Right atrium auricular region (tissue), 2 donors: Measurements from ENCODE around the gene NOP56. TPM values are rescaled to one million over a fixed set of nuclear protein-coding genes. Genes with fewer than 3 reads are reported as not detected.
A peak's percentile ranks its signal among the peaks of the same experiment; 100 is the strongest.
"Not testable (repeated sequence)": the region's sequence is repeated elsewhere in the genome, so short reads cannot be mapped to it uniquely, and the experiment has no call there.

ENCODE experiments used
- DNase-seq: peaks from one replicate; pipeline ENCODE4 v3.0.0-alpha.2; 2019; ENCODE audit warnings: low spot score
- H3K27ac ChIP-seq, 2 donors: fragments of 200-600 bp; sonication (generic); 1 replicate in 1 of 2; 2 replicates in 1 of 2; pipeline ENCODE4 v1.5.1; 2016 to 2019
- H3K27me3 ChIP-seq, 2 donors: fragments of 200-600 bp; sonication (generic); one replicate each; pipeline versions ENCODE4 v1.5.1 to v1.6.0; 2017 to 2019
- H3K36me3 ChIP-seq: fragments of 200-600 bp; sonication (generic); one replicate; pipeline ENCODE4 v1.5.1; 2016
- H3K4me1 ChIP-seq, 2 donors: fragments of 200-600 bp; sonication (generic); one replicate each; pipeline versions ENCODE4 v1.5.1 to v1.6.0; 2017 to 2019
- H3K4me3 ChIP-seq, 2 donors: fragments of 200-600 bp; sonication (generic); 1 replicate in 1 of 2; 2 replicates in 1 of 2; pipeline ENCODE4 v1.5.1; 2017 to 2019; ENCODE audit warnings: mild to moderate bottlenecking in 1 of 2, moderate library complexity in 1 of 2
- H3K9me3 ChIP-seq, 2 donors: fragments of 200-600 bp; sonication (generic); one replicate each; pipeline ENCODE4 v1.5.1; 2019
- CTCF ChIP-seq, 2 donors: fragments of 200-600 bp; sonication (generic); IDR thresholded peaks; one replicate each; pipeline ENCODE4 v1.5.1; 2019; ENCODE audit warnings: antibody characterized with exemption in 2 of 2
- total RNA-seq, 2 donors: library from RNA; depleted of rRNA; stranded (reverse); fragments of >200 nt; gene quantifications; one replicate each; pipeline ENCODE4 v1.1.0, GENCODE V29; 2016

The NOP56 gene
- total RNA-seq, 2 donors from 2014 or later = 30.9 to 47.1 TPM

- no peaks in the 10 kb centered on the region for H3K4me1 ChIP-seq
- no peaks in the 10 kb centered on the region for H3K36me3 ChIP-seq
- no peaks in the 10 kb centered on the region for H3K27me3 ChIP-seq
- no peak for DNase-seq
- no peak overlapping the region for H3K4me3 ChIP-seq
- no peak for TF ChIP-seq CTCF (IDR thresholded peaks at IDR 0.05)
- H3K27ac ChIP-seq = no peak overlapping the region
- H3K9me3 ChIP-seq = no peaks in the 10 kb centered on the region
Observed at GRCh38 chr20:2673453-2673852, 21.0 kb downstream of the NOP56 start.

DNA sequence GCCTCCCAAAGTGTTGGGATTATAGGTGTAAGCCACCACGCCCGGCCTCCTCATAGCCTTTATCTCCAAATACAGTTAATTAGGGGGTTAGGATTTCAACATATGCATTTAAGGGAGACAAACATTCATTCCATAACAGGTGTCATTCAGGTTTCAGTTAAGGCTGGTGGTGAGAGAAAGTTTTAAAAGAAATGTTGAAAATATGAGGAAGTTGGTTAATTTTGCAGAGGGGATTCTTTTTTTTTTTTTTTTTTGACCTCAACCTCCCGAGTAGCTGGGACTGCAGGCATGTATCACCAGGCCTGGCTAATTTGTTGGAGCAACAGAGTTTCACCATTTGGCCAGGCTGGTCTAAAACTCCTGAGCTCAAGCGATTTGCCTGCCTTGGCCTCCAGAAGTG, 27.6 kb downstream of the NOP56 start:
- no peaks in the 10 kb centered on the region for H3K27me3 ChIP-seq
- H3K9me3 ChIP-seq = no peaks in the 10 kb centered on the region
- H3K4me1 ChIP-seq = no peaks in the 10 kb centered on the region
- TF ChIP-seq CTCF (IDR thresholded peaks at IDR 0.05) = no peak
- H3K4me3 ChIP-seq = no peak overlapping the region
- DNase-seq = no peak
- H3K27ac ChIP-seq = no peak overlapping the region
- H3K36me3 ChIP-seq = no peaks in the 10 kb centered on the region

DNA sequence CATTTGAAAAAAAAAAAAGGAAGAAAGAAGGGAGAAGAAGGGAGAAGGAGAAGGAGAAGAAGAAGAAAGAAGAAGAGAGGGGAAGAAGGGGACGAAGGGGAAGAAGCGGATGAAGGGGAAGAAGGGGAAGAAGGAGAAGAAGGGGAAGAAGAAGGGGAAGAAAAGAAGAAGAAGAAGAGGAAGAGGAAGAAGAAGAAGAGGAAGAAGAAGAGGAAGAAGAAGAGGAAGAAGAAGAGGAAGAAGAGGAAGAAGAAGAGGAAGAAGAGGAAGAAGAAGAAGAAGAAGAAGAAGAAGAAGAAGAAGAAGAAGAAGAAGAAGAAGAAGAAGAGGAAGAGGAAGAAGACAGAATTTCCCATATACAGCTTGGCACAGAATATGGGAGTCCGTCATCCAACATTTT, 29.6 kb downstream of the NOP56 start:
- DNase-seq, H3K9me3 ChIP-seq, H3K27me3 ChIP-seq, H3K27ac ChIP-seq, H3K4me3 ChIP-seq, H3K36me3 ChIP-seq, H3K4me1 ChIP-seq: not testable (repeated sequence)

DNA sequence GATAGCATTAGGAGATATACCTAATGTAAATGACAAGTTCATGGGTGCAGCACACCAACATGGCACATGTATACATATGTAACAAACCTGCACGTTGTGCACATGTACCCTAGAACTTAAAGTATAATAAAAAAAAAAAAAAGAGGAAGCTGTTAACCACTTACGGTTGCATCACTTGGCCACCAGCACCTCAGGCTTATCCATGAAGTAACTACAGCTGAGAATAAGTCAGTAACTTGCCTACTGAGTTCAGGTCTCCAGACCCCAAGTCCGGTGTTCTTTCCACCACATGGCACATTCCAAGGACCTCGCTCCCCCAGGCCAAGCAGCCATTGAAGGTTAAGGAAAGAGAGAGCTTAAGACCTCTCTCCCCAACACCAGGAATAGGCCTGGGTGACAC, 32.4 kb downstream of the NOP56 start:
- not testable (repeated sequence) for H3K36me3 ChIP-seq, H3K27ac ChIP-seq, H3K9me3 ChIP-seq, DNase-seq, H3K27me3 ChIP-seq, H3K4me3 ChIP-seq, H3K4me1 ChIP-seq

DNA sequence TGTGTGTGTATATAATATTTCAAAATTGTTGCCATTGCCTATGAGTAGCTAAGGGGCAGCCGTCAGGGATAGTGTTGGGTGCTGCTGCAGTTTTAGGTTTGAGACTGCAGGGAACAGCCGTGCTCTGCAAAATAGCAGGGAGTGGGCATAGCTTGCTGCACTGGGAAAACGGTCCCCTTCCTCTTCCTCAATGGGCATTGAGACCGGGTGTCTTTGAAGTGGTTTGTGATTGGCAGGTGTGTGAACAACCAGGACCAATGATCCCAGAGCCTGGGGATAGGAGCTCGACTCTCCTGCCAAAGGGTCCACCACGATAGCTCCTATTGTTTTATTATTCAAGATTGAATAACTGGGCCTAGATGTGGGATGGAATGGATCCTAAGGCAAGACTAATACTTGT, 35.1 kb downstream of the NOP56 start:
- Histone ChIP-seq H3K27me3 (no peaks in the 10 kb centered on the region), H3K27ac (no peak overlapping the region), H3K9me3 (no peaks in the 10 kb centered on the region), H3K4me1 (peaks cover 0 to 6% of the 10 kb centered on the region in 2 donors), H3K36me3 (no peaks in the 10 kb centered on the region), H3K4me3 (no peak overlapping the region)
- no peak for TF ChIP-seq CTCF (IDR thresholded peaks at IDR 0.05)
- DNase-seq = no peak

DNA sequence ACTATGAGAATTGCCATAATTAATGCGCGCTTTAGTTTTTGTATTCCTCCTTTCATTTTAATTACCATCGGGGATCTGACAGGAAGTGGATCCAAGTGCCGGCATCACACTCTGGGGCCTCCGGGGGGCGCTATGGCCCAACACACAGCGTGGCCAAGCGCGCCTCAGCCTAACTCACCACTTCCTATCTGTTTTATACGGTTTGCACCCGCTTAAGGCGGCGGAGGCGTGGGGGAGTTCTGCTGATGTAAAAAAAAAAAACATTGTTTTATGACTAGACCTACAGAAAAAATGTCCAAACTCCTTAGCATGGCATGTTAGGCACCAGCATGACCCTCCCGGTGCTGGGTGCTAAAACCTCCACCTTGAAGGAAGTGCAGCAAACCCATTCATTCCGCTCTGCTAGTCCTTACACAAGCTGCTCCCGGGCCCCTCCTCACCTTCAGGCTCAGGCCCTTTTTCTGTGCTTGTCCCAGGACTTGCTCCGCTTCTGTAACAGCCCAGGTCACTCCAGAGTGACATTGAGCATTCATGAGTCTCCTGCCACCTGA, 35.7 kb downstream of the NOP56 start:
- no peaks in the 10 kb centered on the region for H3K36me3 ChIP-seq
- no peak for DNase-seq
- TF ChIP-seq CTCF (IDR thresholded peaks at IDR 0.05) = peak; percentile 40 to 63
- H3K9me3 ChIP-seq = no peaks in the 10 kb centered on the region
- no peak overlapping the region for H3K27ac ChIP-seq
- no peaks in the 10 kb centered on the region for H3K27me3 ChIP-seq
- H3K4me3 ChIP-seq = no peak overlapping the region
- H3K4me1 ChIP-seq = peaks cover 0 to 6% of the 10 kb centered on the region in 2 donors

DNA sequence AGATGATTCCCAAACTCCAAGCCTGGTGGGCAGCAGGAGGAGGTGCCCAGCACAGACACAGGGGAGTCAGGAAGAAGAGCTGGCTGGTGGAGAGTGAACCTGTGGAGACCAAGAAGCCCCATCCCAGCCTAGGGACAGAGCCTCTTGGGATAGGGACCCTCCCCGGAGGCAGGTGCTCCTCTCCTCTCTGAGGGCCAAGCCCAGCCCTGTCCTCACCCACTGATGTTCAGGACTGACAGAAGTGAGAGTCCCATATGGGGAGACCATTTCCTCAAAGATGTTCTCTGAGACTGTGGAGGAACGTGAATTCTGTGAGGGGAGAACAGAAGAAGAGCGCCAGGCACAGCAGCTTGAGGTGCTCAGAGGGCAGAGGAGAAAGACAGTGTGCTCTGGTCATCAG, 37.8 kb downstream of the NOP56 start:
- peaks cover 0 to 13% of the 10 kb centered on the region in 2 donors for H3K4me1 ChIP-seq
- no peaks in the 10 kb centered on the region for H3K9me3 ChIP-seq
- H3K27me3 ChIP-seq = no peaks in the 10 kb centered on the region
- no peaks in the 10 kb centered on the region for H3K36me3 ChIP-seq
- no peak for TF ChIP-seq CTCF (IDR thresholded peaks at IDR 0.05)
- no peak overlapping the region for H3K4me3 ChIP-seq
- H3K27ac ChIP-seq = no peak overlapping the region
- DNase-seq = no peak
